ENCODE data around the gene CTXN1. TPM values are rescaled to one million over a fixed set of nuclear protein-coding genes. Genes with fewer than 3 reads are reported as not detected.

CTXN1 gene
- total RNA-seq, 1 experiment from 2014 or later, result 5.2 TPM

GRCh38 chr19:7908742-7909461 is 17.0 kb downstream of the CTXN1 start:
- no peaks in the 10 kb centered on the region for H3K27me3 Mint-ChIP-seq (ENCODE audit: insufficient read depth, unreplicated experiment)
- no peak overlapping the region for H3K4me3 Mint-ChIP-seq (ENCODE audit: unreplicated experiment)
- CTCF ChIA-PET, result interaction anchor here (0.8 to 1.1 kb wide), 2 partner anchors 14 to 35 kb away, joined by 4 to 5 read pairs; partner anchors contain the start of gene TIMM44
- intact Hi-C loops (cut with micrococcal nuclease), result no loop called here
- no peak overlapping the region for H3K27ac Mint-ChIP-seq (ENCODE audit: low read depth, unreplicated experiment)
- no peaks in the 10 kb centered on the region for H3K9me3 Mint-ChIP-seq (ENCODE audit: unreplicated experiment)
- peaks cover 35% of the 10 kb centered on the region for H3K36me3 Mint-ChIP-seq (ENCODE audit: insufficient read depth, unreplicated experiment)
- no TSS peak for BruUV-seq (replicated peaks)
- DNase-seq (ENCODE audit: unreplicated experiment), result no peak
- POLR2A ChIA-PET, result interaction anchor here (0.6 to 0.7 kb wide), 2 partner anchors 9 to 17 kb away, joined by 3 to 6 read pairs; partner anchors contain the start of gene CTXN1
- no peak for TF ChIP-seq CTCF (IDR thresholded peaks at IDR 0.05; ENCODE audit: unreplicated experiment)
- H3K4me1 Mint-ChIP-seq (ENCODE audit: insufficient read depth, unreplicated experiment), result peaks cover 22% of the 10 kb centered on the region

GRCh38 chr19:7908078-7908699 is 17.7 kb downstream of the CTXN1 start:
- H3K9me3 Mint-ChIP-seq (ENCODE audit: unreplicated experiment), result no peaks in the 10 kb centered on the region
- DNase-seq (ENCODE audit: unreplicated experiment), result no peak
- TF ChIP-seq CTCF (IDR thresholded peaks at IDR 0.05; ENCODE audit: unreplicated experiment), result no peak
- no peak overlapping the region for H3K4me3 Mint-ChIP-seq (ENCODE audit: unreplicated experiment)
- no peaks in the 10 kb centered on the region for H3K27me3 Mint-ChIP-seq (ENCODE audit: insufficient read depth, unreplicated experiment)
- no TSS peak for BruUV-seq (replicated peaks)
- ChIA-PET CTCF (interaction anchor here (0.8 to 1.1 kb wide), 3 partner anchors 14 to 55 kb away, joined by 3 to 5 read pairs (median 4); partner anchors contain the start of gene TIMM44), POLR2A (interaction anchor here (0.7 kb wide), 1 partner anchor 9 kb away, joined by 6 read pairs; no protein-coding TSS in a partner anchor)
- intact Hi-C loops (cut with micrococcal nuclease), result no loop called here
- no peak overlapping the region for H3K27ac Mint-ChIP-seq (ENCODE audit: low read depth, unreplicated experiment)
- H3K4me1 Mint-ChIP-seq (ENCODE audit: insufficient read depth, unreplicated experiment), result peaks cover 22% of the 10 kb centered on the region
- peaks cover 34% of the 10 kb centered on the region for H3K36me3 Mint-ChIP-seq (ENCODE audit: insufficient read depth, unreplicated experiment)

GRCh38 chr19:7907544-7907943 is 18.4 kb downstream of the CTXN1 start:
- ChIA-PET CTCF (interaction anchor here (0.9 to 1.1 kb wide), 2 partner anchors 36 to 55 kb away, joined by 3 to 5 read pairs; partner anchors contain the start of gene TIMM44), POLR2A (no interaction called here)

More at GRCh38 chr19:7907544-7907943, 18.4 kb downstream of the CTXN1 start:
- intact Hi-C loops (cut with micrococcal nuclease), result no loop called here
- no TSS peak for BruUV-seq (replicated peaks)
- no peak for DNase-seq (ENCODE audit: unreplicated experiment)
- H3K36me3 Mint-ChIP-seq (ENCODE audit: insufficient read depth, unreplicated experiment), result peaks cover 31% of the 10 kb centered on the region
- TF ChIP-seq CTCF (IDR thresholded peaks at IDR 0.05; ENCODE audit: unreplicated experiment), result no peak
- H3K4me3 Mint-ChIP-seq (ENCODE audit: unreplicated experiment), result peak overlapping the region; percentile 31
- no peaks in the 10 kb centered on the region for H3K27me3 Mint-ChIP-seq (ENCODE audit: insufficient read depth, unreplicated experiment)
- H3K4me1 Mint-ChIP-seq (ENCODE audit: insufficient read depth, unreplicated experiment), result peaks cover 22% of the 10 kb centered on the region
- H3K27ac Mint-ChIP-seq (ENCODE audit: low read depth, unreplicated experiment), result no peak overlapping the region
- no peaks in the 10 kb centered on the region for H3K9me3 Mint-ChIP-seq (ENCODE audit: unreplicated experiment)

Data from MCF 10A (cell line).